ENCODE results near the gene CYP19A1. TPM values are rescaled to one million over a fixed set of nuclear protein-coding genes. Genes with fewer than 3 reads are reported as not detected.
A peak's percentile ranks its signal among the peaks of the same experiment; 100 is the strongest.

CYP19A1 gene
- polyA plus RNA-seq, 1 experiment: 0.06 TPM

DNA sequence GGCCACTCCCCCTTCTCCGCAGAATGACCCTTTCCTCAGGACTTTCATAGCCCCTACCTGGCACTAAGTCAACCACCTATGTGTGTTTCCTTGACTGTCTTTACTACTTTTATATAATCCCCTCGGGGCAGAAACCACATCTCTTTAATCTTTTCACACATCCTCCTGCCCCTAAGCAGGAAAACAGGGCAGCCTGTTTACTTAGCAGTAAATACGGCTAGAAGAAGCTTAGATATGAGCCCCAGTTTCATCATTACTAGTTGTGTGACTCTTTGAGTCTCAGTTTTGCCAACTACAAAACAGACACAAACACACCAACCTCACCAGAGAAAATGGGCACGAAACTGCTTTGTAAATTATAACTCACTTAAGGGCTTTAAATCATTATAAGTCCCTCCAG lies 98.3 kb downstream of the CYP19A1 start:
- H3K27me3 ChIP-seq (ENCODE audit: control insufficient read depth, insufficient read depth, low read length): peaks cover 9% of the 10 kb centered on the region
- TF ChIP-seq, protein P1, sequence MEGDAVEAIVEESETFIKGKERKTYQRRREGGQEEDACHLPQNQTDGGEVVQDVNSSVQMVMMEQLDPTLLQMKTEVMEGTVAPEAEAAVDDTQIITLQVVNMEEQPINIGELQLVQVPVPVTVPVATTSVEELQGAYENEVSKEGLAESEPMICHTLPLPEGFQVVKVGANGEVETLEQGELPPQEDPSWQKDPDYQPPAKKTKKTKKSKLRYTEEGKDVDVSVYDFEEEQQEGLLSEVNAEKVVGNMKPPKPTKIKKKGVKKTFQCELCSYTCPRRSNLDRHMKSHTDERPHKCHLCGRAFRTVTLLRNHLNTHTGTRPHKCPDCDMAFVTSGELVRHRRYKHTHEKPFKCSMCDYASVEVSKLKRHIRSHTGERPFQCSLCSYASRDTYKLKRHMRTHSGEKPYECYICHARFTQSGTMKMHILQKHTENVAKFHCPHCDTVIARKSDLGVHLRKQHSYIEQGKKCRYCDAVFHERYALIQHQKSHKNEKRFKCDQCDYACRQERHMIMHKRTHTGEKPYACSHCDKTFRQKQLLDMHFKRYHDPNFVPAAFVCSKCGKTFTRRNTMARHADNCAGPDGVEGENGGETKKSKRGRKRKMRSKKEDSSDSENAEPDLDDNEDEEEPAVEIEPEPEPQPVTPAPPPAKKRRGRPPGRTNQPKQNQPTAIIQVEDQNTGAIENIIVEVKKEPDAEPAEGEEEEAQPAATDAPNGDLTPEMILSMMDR (IDR thresholded peaks at IDR 0.05; ENCODE audit: insufficient read depth, low read depth, low read length): no peak
- no peaks in the 10 kb centered on the region for H3K36me3 ChIP-seq (ENCODE audit: control insufficient read depth, insufficient read depth, low read length)
- ChIA-PET POLR2A (no interaction called here), CTCF (interaction anchor here (0.7 to 1.2 kb wide), 3 partner anchors 9 to 77 kb away, joined by 3 read pairs; no protein-coding TSS in a partner anchor)
- no peak overlapping the region for H3K4me3 ChIP-seq (ENCODE audit: low read depth, low read length)
- no peak for DNase-seq (ENCODE audit: low read depth)

GRCh38 chr15:51237816-51238215 lies 100.6 kb downstream of the CYP19A1 start:
- peaks cover 9% of the 10 kb centered on the region for H3K27me3 ChIP-seq (ENCODE audit: control insufficient read depth, insufficient read depth, low read length)
- no peak for DNase-seq (ENCODE audit: low read depth)
- POLR2A ChIA-PET: no interaction called here
- TF ChIP-seq, protein P1 (IDR thresholded peaks at IDR 0.05; ENCODE audit: insufficient read depth, low read depth, low read length): no peak
- H3K36me3 ChIP-seq (ENCODE audit: control insufficient read depth, insufficient read depth, low read length): no peaks in the 10 kb centered on the region
- CTCF ChIA-PET: interaction anchor here (0.7 to 3.0 kb wide), 6 partner anchors 9 to 45 kb away, joined by 3 to 12 read pairs (median 4); no protein-coding TSS in a partner anchor
- H3K4me3 ChIP-seq (ENCODE audit: low read depth, low read length): no peak overlapping the region

- CTCF ChIA-PET: interaction anchor here (0.7 to 1.4 kb wide), 2 partner anchors 147 to 230 kb away, joined by 3 to 6 read pairs; no protein-coding TSS in a partner anchor
Observed at GRCh38 chr15:51234176-51234927, 104.0 kb downstream of the CYP19A1 start.

DNA sequence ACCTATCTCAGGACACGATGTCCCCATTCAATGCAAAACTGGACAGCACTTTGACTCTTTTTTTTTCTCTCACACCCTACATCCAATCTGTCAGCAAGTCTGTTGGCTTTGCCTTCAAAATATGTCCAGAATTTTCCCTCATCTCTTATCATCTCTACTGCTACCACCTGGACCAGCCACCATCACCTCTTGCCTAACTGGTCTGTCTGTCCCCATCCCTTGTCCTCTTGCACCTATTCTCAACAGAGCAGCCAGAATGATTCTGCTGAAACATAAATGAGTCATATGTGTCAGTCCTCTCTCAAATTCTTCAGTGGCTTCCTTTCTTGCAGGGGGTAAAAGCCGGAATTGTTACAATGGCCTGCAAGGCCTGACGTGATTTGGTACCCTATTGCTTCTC lies 105.8 kb downstream of the CYP19A1 start:
- TF ChIP-seq, protein P1 (IDR thresholded peaks at IDR 0.05; ENCODE audit: insufficient read depth, low read depth, low read length): no peak
- Histone ChIP-seq H3K36me3 (ENCODE audit: control insufficient read depth, insufficient read depth, low read length) (no peaks in the 10 kb centered on the region), H3K27me3 (ENCODE audit: control insufficient read depth, insufficient read depth, low read length) (peaks cover 2% of the 10 kb centered on the region; the same call in 1 of the 2 replicates), H3K4me3 (ENCODE audit: low read depth, low read length) (no peak overlapping the region)
- ChIA-PET POLR2A (no interaction called here), CTCF (interaction anchor here (1.3 kb wide), 1 partner anchor 34 kb away, joined by 3 read pairs; no protein-coding TSS in a partner anchor)
- no peak for DNase-seq (ENCODE audit: low read depth)

More at GRCh38 chr15:51234176-51234927, 104.0 kb downstream of the CYP19A1 start:
- Histone ChIP-seq H3K27me3 (ENCODE audit: control insufficient read depth, insufficient read depth, low read length) (peaks cover 4% of the 10 kb centered on the region), H3K4me3 (ENCODE audit: low read depth, low read length) (no peak overlapping the region), H3K36me3 (ENCODE audit: control insufficient read depth, insufficient read depth, low read length) (no peaks in the 10 kb centered on the region)
- DNase-seq (ENCODE audit: low read depth): no peak
- POLR2A ChIA-PET: no interaction called here
- TF ChIP-seq, protein P1 (IDR thresholded peaks at IDR 0.05; ENCODE audit: insufficient read depth, low read depth, low read length): no peak

DNA sequence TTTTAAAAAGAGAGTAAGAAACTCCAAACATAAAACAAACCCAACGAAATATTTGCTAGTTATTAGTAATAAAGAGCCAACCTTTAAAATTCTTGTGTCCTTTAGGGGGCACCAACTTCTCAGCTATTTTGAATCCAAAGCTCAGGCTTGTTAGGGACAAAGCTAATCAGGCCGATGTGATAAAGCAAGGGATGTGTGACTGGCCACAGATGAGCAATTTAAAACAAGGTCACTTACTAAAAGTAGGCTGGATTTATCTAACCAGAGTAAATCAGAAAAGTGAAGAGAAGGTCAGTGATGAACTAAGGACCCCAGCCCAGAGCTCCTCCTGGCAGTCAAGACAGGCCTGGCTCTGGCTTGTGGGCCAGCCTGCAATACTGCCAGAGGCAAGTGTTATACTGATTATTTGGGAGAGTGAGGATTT lies 108.5 kb downstream of the CYP19A1 start:
- no peaks in the 10 kb centered on the region for H3K27me3 ChIP-seq (ENCODE audit: control insufficient read depth, insufficient read depth, low read length)
- CTCF ChIA-PET: interaction anchor here (0.7 to 6.7 kb wide), 18 partner anchors 8 to 174 kb away, joined by 3 to 126 read pairs (median 6); no protein-coding TSS in a partner anchor
- no peaks in the 10 kb centered on the region for H3K36me3 ChIP-seq (ENCODE audit: control insufficient read depth, insufficient read depth, low read length)
- POLR2A ChIA-PET: no interaction called here
- no peak overlapping the region for H3K4me3 ChIP-seq (ENCODE audit: low read depth, low read length)
- TF ChIP-seq, protein P1 (IDR thresholded peaks at IDR 0.05; ENCODE audit: insufficient read depth, low read depth, low read length): peak; percentile 56
- DNase-seq (ENCODE audit: low read depth): no peak
